Left hindlimb (tissue), 1 donor: ENCODE data around the gene CDH7.

Experiments used
- DNase-seq: peaks from one replicate; pipeline ENCODE4 v3.0.0-alpha.2; 2018

The CDH7 gene

DNA sequence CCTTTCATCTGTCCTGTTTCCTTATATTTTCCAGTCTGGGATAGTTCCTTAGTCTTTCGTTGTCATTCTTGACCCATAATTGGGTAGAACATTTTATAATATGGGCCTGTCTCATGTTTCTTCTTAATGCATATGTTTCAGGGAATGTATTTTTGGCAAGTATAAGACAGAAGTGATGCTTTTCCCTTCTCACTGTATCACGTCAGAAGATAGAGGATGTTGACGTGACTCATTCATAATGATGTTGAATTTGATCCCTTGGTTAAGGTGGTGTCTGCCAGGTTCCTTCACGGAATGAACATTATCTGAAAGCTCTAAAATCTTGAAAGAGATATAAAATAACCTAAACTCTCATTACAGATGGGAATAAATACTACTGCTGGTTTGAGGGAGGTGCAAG, 18.8 kb downstream of the CDH7 start:
- DNase-seq: no peak

DNA sequence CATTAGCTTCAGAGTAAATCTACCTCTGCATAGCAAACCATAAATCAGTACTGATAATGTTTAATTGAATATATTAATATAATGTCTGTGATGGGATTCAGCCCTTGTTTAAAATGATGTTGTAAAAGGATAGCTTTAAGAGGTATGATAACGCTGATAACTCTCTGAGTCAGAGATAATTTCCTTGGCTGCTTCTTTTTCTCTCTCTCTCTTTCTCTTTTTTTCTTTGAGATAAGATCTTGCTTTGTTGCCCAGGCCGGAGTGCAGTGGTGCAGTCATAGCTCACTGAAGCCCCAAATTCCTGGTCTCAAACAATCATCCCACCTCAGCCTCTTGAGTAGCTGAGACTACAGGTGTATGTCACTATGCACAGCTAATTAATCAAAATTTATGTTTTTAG, 35.7 kb downstream of the CDH7 start:
- no peak for DNase-seq

DNA sequence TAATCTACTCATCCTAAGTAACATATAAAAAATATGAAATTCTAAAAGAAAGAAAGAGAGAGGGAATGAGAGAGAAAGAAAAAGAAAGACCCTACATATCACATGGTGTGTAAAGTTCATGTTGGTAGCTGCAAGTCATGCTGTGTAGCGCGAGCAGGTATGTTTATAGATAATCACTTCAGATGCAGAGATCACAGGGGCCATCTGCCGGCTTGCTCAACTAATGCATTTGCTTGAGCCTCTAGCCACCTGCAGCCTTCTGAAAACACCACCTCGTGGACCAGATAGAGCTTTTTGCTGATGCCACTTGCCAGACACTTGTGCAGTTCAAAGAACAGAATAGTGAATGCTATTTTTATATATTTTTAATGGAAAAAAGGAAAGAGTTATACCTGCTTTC, 37.6 kb downstream of the CDH7 start:
- no peak for DNase-seq

DNA sequence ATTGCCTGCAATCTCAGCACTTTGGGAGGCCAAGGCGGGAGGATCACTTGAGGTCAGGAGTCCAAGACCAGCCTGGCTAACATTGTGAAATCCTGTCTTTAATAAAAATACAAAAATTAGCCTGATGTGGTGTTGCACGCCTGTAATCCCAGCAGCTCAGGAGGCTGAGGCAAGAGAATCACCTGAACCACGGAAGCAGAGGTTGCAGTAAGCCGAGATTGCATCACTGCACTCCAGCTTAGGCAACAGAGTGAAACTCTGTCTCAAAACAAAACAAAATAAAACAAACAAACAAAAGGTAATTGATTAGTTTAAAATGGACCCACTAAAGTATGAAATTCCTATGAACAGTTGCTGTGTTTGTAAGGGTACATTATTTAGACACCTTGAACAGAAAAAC, 39.8 kb downstream of the CDH7 start:
- no peak for DNase-seq

DNA sequence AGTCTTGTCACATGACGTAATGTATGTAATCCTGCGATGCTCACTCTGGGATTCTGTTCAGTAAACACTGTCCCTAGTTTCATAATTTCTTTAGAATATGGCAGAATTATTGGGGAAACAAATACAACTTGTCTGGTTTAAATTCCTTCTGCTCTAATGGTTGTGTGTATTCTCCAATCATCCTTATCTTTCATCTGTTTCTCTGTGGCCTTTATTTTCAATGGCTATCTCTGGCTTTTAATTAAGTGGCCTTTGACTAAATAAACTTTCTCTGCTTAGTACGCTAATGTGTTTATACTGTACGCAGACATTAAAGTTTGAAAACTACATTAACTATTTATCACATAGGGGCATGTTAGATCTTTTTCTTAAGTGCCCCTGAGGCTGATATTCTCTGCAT, 40.9 kb downstream of the CDH7 start:
- DNase-seq: no peak

DNA sequence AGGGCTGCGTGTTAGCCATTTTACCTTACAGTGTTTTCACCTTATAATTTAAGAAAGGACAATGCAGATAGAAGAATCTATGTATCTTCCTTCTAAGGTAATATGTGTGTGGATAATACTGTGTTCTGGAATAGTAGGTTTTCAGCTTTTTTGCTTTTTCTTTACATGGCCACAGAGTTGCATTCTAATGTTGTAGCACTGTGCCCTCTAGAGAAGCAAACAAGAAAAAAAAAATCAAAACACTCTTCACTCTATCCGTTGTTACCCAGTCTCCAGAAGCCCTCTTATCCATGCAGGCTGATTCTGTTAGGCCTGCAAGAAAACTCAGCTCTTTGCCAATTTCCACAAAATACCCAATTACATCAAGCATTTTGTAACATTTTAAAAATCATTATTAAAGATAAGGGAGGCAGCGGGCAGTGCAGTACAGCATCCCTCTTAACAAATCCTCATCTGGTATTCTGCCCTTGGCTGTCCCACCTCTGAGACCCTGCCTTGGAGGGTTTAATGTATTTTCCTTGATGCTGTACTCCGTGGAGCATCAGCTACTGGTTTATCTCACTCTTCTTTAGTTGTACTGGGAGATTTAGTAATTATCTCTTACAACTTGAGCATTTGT, 41.8 kb downstream of the CDH7 start:
- DNase-seq: no peak

DNA sequence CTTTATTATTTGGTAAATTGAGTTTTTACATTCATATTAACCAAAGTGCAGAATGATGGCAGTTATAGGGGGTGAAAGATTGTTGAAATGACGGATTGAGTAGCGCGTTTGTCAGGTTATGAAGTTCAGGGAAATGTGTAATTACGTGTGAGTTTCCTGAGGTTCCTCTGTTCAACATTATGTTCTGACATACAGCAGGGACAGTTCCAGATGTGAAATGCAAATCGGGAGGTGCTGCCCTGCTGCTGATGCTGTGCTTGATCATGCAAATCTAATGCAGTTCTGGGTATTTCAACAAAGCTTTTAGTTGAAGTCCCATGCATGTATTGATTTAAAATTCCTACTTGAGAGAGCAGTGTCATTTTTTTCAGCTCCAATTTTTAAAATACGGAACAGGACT, 57.9 kb downstream of the CDH7 start:
- DNase-seq: no peak

DNA sequence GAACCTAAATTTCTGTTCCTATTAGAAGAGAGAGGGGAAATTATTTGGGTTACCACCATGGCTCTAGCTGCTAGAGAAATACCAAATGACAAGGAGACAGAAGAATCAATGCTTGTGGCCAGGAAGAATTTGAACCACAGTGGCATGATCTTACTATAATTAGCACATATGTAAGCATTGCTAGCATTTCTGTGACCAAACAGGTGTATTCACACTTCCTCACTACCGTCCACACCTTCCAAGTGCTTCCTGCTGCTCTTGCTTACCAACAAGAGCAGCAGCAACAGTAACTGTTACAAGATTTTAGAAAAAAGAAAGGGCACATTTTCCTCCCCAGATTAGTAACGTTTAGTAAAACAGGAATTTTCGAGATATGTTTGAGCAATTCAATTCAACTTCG, 60.5 kb downstream of the CDH7 start:
- DNase-seq: no peak

DNA sequence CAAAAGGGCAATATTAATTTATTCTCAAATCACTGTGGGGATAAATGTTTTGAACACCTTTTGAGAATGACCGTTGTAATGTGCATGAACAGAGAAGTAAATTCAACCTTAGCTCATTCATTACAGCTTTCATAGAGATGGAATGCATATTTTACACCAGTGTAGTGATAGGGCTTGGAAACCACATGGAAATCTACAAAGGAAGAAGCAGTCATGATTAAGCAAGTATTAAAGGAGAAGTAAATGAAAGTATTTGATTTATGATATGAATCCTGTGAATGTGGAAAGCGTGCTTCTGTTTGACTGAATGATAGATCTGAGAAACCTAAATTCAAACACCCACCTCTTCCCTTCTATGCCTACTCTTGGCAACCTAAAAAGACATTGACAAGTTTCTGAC, 64.7 kb downstream of the CDH7 start:
- DNase-seq: no peak

DNA sequence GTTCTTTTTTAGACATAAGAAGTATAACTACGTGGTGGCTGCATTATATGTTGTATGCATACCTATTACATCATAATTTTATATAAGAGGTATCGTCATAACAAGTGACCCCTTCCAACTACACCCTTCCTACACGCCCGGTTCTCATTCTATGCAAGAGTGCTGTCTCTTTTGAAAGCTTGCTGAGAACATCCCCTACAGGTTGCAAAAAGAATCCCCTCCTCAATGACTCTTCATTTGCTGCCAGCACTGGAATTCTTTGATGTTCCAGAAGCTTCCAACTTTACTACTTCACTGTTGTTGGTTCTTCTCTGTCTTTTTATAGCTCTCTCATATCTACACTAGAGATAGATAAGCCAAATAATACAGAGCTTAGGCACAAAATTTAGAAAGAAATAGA, 66.4 kb downstream of the CDH7 start:
- no peak for DNase-seq

DNA sequence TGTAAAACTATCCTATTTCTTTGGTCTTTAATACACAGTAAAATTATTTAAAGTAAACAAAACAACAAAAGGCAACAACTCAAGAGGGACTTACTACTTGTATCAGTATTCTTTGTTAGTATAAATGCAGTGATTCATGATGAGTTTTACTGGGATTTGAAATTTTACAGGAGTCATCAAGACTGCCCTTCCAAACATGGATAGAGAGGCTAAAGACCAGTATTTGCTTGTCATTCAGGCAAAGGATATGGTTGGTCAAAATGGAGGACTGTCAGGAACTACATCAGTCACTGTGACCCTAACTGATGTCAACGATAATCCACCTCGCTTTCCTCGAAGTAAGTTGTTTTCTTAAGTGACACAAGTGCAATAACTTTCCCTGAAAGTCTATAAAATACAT, 71.1 kb downstream of the CDH7 start:
- DNase-seq: no peak

DNA sequence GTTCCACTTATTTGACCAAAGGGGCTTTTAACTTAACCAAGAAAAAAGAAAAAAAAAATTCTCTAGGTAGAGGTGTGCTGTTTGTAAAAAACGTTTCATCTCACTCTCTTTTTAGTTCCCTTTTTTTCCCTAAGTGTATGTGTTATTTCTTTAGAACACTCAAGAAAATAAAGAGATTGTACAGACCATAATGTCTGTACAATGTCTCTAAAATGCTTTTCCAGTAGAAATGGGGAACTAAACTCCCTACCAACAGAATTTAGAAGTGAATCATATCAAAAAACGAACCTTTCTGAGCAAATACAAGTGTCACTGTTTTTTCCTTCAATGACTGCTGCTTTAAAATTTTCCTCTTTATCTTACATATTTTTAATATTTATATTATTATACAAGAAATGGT, 72.0 kb downstream of the CDH7 start:
- DNase-seq: no peak

DNA sequence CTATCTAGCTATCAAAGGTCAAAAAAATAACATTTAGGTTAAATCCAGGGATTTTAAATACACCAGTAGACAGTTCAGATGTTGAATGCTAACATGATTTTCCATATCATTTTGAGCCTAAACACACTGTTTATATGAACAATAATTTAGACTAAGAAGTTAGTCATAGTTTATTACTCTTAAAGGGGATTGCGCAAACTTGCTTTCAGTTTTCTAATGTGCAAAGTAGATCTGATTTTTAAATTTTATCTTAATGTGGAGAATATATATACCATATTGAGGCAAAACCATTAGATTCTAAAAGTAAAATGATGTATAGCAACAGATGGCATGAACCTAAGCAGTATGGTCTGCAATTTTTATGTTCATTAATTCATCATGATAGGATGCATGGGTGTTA, 76.6 kb downstream of the CDH7 start:
- DNase-seq: no peak

DNA sequence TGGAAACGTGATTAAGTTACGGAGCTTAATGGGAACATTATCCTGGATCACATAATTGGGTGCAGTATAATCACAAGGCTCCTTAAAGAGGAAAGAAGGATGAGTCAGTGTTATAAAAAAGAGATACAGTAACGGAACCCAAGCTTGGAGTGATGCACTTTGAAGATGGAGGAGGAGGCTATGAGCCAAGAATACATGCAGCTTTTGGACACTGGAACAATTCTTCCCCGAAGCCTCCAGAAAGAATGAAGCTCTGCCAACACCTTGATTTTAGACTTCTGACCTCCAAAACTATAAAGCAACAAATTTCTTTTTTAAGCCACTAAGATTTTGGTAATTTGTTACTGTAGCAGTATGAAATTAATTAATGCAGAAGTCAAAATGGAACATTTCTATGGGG, 85.1 kb downstream of the CDH7 start:
- no peak for DNase-seq

DNA sequence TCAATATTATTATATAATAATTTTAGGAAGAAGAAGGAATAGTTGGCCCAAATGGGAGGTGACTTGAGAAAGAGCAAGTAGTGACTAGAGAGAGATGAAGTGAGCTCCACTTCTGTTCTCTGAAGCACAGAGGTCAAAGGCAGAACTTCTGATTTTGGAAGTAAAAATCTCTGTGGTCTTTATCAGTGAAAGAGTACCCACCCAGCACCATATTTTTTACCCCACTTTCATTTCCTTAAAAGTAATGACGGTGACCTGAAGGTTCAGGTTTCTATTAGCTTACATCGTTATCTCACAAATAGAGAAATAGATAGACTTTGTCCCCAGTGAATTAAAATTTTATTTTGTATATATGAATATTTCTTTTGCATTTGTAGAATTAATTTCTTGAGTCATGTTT, 95.3 kb downstream of the CDH7 start:
- no peak for DNase-seq

DNA sequence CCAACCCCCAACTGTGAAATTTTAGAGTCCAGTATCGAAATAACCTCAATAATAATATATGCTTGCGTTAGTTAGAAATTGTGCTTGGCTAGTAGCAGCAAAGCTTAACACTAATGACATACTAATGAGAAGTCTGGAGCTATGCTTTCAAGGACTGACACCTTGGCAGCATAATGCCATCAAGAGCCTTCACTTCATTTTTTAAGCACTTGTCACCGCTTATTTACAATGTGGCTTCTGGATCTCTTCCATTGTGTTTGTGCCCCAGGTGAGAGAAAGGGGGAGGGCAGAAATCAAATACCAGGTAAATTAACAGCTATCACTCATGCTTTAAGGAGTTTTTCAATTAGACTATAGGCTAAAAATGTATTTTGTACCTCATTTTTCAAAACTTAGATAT, 101.5 kb downstream of the CDH7 start:
- DNase-seq: no peak

DNA sequence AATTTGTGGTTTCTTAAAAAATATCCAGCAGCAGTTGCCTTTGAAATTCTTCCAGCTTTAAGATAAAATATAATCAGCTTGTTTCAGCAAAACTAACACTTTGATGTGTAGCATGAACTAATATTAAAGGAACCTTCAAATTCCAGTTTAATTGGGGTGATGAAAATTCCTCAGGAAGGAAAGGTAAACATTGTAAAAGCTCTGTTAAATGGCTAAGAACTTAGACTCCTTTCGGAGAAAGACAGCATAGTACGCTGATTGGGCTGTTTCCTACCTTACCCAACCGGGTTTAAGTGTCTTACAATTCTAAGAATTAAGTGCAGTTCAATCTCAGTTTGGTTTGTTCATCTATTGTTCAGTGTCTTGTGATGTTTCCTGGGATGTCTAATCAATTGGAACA, 108.3 kb downstream of the CDH7 start:
- no peak for DNase-seq

DNA sequence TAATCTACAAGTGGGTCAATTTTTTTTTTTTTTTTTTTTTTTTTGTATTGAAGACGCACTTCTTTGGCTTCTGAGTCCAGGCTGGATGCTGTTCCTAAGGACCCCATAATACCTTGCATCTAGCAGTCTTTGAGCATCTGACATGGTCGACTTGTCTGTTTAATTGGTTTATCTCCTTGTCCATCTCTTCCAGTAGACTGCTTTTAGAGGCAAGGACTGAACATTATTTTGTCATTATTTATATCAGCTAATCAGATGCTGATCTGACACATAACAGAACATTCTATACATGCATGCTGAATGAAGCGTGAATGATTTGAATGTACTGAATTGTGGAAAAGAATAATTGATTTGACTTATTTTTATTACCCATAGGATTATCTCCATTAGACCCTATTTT, 118.7 kb downstream of the CDH7 start:
- DNase-seq: no peak

DNA sequence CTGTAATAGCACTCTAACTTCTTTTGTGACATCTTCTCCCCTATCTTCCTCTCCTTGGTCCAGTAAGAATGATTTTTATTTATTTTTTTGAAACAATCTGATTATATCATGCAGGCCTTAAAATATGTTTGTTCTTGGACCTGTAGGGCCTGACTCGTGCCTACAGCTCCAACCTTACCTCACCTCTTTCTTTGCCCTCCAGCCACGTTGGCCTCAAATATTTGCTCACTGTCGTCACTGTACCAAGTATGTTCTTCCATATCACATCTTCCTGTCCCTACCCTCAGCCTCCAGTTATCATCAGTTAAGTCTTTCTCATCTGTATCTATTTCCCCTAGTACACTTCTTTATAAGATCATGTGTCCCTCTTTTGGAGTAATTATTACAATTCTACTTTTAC, 125.5 kb downstream of the CDH7 start:
- DNase-seq: no peak

DNA sequence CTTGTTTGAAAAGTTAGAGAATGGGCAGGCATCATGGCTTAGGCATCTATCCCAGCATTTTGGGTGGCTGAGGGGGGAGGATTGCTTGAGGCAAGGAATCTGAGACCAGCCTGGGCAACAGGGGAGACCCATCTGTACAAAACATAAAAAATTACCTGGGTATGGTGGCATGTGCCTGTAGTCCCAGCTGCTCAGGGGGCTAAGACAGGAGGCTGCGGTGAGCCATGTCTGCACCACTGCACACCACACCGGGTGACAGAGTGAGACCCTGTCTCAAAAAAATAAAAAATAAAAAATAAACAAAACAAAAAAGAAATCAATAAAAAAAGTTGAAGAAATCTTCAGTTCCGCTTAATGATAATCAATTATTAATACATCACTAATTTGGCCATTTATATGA, 146.5 kb downstream of the CDH7 start:
- DNase-seq: no peak

DNA sequence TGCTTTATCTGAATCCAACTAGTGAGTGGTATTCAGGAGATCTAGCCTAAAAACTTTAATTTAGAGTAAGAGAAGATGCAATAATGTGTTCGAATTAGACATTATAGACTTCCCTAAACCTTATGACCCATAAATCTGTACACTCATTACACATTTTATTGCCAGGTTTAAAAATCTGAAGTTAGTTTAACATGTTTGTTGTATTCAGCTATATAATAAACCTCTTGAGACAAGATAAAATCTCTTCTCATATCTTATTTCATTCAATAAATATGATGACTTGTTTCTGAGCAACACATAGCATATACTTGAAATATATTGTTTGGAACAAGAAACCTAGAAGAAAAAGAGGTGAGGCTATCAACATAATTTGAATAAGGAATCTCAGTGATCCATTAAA, 150.7 kb downstream of the CDH7 start:
- no peak for DNase-seq

DNA sequence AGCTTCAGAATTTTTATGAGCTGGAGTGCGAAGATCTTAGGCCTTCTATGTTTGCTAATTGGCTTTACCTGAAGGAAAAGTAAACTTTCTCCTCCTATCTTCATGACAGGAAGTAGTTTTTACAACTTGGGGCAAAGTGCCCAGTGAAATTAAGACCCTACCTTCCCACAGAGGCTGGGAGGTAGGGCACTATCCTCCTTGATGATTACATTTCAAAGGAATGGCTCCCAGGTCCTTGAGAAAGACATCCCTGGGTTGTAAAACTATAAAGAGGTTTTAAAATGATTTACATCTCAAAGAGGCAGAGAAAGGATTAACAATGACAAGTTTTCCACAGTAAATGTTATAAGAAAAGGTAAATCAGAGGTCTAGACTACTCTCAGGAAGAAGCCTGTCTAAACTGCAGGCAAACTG, 155.8 kb downstream of the CDH7 start:
- no peak for DNase-seq

DNA sequence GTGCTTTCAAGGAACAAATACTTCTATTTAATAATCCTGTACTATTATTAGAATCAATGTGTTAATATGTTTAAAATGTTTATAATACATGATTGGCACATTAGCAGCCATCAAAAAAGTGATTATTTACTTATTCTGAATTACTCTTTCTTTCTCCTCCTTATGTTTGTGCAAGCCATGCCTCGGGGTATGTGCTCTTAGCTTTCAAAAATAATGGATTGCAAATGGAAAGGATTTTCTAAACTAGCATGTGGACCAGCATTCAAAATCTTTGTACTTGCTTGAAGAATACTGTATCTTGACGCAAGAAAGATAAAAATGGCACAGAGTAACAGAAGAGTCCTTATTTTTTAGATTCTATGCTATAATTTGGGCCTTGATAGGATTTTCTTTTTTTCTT, 156.5 kb downstream of the CDH7 start:
- no peak for DNase-seq

DNA sequence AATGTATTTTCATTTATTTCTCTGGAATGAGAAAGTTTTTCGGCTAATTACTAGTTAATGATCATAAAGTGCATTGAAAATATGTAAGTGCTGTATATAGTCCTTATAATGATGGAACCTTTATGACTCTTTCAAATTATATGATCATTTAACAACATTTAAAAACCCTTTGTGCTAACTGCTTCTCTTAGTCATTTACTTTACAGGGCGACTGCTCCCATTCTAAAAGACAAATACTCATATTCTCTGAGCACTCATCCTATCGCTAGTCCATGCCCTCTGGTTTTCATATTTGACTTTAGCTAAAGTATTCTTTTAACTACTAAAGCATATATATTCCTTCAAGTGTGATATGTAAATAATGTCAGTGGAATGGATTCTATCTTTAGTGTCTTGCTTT, 168.2 kb downstream of the CDH7 start:
- DNase-seq: no peak

DNA sequence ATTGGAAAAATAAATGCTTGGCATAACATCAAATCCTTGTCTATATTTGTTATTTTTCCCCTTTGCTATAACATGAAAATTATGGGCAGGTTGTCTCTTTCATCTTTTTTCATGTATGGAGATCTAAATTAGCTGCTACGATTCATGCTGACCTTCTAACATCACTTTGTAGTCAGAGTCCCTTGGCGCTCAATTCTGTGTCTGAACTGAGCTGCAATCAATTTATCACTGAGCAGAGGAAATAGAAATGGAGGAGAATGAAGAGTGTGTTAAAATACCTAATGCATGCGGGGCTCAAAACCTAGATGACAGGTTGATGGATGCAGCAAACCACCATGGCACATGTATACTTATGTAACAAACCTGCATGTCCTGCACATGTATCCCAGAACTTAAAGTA, 168.9 kb downstream of the CDH7 start:
- DNase-seq: no peak

DNA sequence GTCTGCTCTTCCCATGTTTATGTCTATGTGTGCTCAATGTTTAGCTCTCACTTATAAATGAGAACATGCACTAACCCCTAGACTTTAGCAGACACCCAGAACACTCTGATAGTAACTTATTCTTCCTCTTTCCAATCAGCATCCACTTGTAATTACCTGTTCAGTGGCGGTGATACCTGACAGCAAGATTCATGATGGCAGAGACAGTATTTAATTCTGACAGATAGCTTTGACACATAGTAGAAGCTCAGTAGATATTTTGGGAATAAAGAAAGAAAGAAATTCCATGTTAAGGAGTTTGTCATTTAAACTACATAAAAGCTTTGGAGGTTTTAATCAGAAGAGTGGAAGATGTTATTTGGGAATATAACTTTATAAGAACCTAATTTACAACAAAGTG, 171.3 kb downstream of the CDH7 start:
- no peak for DNase-seq
